ENCODE measurements around the gene ANKRD53. TPM values are rescaled to one million over a fixed set of nuclear protein-coding genes. Genes with fewer than 3 reads are reported as not detected.

Gene ANKRD53
- total RNA-seq, 2 experiments from 2014 or later: 0.21 to 0.38 TPM

DNA sequence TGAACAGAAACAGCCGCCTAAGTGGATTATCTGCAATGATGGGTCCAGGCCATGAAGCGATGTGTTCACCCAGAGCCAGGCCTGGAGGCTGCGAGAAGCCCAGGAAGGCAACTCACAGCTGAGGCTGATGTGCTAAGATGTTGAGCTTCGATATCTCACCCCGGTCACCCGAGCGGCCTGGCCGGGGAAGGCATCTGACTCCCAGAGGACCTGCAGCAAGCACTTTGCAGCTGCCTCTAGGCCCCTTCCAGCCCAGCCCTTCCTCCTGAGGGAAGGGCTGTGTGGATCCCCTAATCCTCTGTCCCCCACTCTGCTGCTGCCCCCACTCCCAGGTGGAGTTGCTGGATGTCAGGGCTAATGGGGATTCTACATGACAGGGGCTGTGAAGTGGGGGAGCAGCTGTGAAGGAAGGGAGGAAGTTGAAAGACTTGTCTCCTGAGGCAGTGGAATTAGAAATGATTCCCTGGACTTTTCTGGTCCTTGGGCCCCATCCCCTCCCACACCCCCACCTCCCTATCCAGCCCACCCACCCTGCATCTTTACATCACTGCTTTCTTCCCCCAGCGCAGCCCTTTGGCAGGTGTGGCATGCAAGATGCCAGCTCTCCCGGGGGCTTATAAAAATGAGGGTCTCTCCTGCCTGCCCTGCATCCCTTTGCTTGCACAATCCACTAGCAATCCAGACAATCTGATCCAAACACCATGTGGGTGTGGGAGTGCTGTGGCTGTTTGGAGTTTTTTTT lies 38.4 kb upstream of the ANKRD53 start:
- no peaks in the 10 kb centered on the region for H3K4me1 Mint-ChIP-seq
- no peak for DNase-seq
- H3K9me3 Mint-ChIP-seq: no peaks in the 10 kb centered on the region
- H3K4me3 Mint-ChIP-seq: no peak overlapping the region
- no peak overlapping the region for H3K27ac Mint-ChIP-seq
- H3K36me3 Mint-ChIP-seq: no peaks in the 10 kb centered on the region
- H3K27me3 Mint-ChIP-seq: peaks cover 4% of the 10 kb centered on the region

GRCh38 chr2:70941186-70941585 lies 37.2 kb upstream of the ANKRD53 start:
- no peaks in the 10 kb centered on the region for H3K4me1 Mint-ChIP-seq
- no peak for DNase-seq
- no peak overlapping the region for H3K4me3 Mint-ChIP-seq

DNA sequence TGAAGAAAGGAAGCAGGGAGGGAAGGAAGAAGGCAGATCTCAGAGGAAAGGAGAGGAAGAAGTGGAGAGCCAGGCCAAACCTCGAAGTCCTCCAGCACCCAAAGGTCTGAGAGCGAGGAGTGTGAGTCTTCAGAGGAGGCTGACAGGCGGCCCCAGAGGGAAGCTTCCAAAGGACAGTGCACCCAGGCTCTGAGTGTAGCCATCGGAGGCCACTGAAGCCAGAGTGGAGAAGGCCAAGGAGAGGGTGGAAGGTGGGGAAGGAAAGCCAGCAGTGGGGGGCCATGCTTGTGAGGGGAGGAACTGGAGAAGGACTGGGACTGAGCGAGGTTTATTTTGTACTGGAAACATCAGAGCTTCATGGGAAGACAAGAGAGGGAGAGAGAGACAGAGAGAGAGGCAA lies 36.7 kb upstream of the ANKRD53 start:
- H3K27me3 Mint-ChIP-seq: peaks cover 8% of the 10 kb centered on the region
- no peak for DNase-seq
- H3K36me3 Mint-ChIP-seq: no peaks in the 10 kb centered on the region
- H3K4me1 Mint-ChIP-seq: peaks cover under 1% of the 10 kb centered on the region
- no peak overlapping the region for H3K27ac Mint-ChIP-seq
- no peak overlapping the region for H3K4me3 Mint-ChIP-seq
- H3K9me3 Mint-ChIP-seq: no peaks in the 10 kb centered on the region

More at GRCh38 chr2:70941186-70941585, 37.2 kb upstream of the ANKRD53 start:
- Mint-ChIP-seq H3K36me3 (no peaks in the 10 kb centered on the region), H3K27me3 (peaks cover 7% of the 10 kb centered on the region), H3K27ac (no peak overlapping the region), H3K9me3 (no peaks in the 10 kb centered on the region)

- no peak for DNase-seq
- H3K36me3 Mint-ChIP-seq: no peaks in the 10 kb centered on the region
- H3K4me1 Mint-ChIP-seq: peaks cover 7% of the 10 kb centered on the region
- no peak overlapping the region for H3K4me3 Mint-ChIP-seq
- peaks cover 17% of the 10 kb centered on the region for H3K27me3 Mint-ChIP-seq
- H3K27ac Mint-ChIP-seq: no peak overlapping the region
- H3K9me3 Mint-ChIP-seq: no peaks in the 10 kb centered on the region
These were observed 35.8 kb upstream of the ANKRD53 start for GRCh38 chr2:70942396-70943204.

DNA sequence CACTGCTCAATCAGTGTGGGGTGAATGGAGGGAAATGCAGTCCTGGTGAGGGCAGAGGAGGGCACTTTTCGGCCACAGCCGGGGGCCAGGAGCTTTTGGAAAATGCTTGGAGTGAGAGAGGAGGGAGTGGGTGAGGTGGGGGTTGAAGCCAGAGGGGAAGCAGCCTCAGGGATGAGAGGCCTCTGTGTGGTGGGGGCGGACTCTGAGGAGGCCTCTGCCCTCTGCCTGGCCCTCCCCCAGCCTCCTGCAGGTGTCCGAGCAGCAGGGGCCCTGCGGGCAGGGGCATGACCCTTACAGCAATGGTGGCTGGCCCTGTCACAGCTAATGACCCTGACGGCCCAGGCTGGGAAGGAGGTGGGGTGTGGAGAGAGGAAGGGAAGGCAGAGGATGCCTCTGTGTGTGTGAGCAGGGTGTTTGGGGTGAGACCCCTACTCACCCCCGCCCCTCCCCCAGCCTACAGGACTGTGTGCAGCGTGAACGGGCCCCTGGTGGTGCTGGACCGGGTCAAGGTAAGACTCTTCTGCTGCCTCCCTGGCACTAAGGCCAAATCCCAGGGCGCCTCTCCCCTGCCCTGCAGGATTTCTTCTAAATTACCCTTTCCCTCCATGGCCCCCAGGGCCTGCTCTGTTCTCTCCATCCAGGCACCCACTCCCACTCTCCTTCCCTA lies 35.1 kb upstream of the ANKRD53 start:
- Mint-ChIP-seq H3K4me1 (peaks cover 14% of the 10 kb centered on the region), H3K9me3 (no peaks in the 10 kb centered on the region), H3K4me3 (no peak overlapping the region), H3K36me3 (no peaks in the 10 kb centered on the region), H3K27me3 (peaks cover 25% of the 10 kb centered on the region), H3K27ac (no peak overlapping the region)
- DNase-seq: no peak

- Mint-ChIP-seq H3K27ac (no peak overlapping the region), H3K4me1 (peaks cover 15% of the 10 kb centered on the region), H3K9me3 (no peaks in the 10 kb centered on the region), H3K4me3 (no peak overlapping the region), H3K36me3 (no peaks in the 10 kb centered on the region), H3K27me3 (peaks cover 22% of the 10 kb centered on the region)
- no peak for DNase-seq
These were observed 34.2 kb upstream of the ANKRD53 start for GRCh38 chr2:70944111-70944690.

- Mint-ChIP-seq H3K9me3 (no peaks in the 10 kb centered on the region), H3K27me3 (peaks cover 22% of the 10 kb centered on the region), H3K36me3 (no peaks in the 10 kb centered on the region), H3K4me3 (no peak overlapping the region), H3K4me1 (peaks cover 15% of the 10 kb centered on the region), H3K27ac (no peak overlapping the region)
- peak; percentile 44 for DNase-seq
These were observed 31.5 kb upstream of the ANKRD53 start for GRCh38 chr2:70946832-70947442.

GRCh38 chr2:70947556-70948184 lies 30.8 kb upstream of the ANKRD53 start:
- Mint-ChIP-seq H3K4me1 (peaks cover 15% of the 10 kb centered on the region), H3K27ac (no peak overlapping the region), H3K9me3 (no peaks in the 10 kb centered on the region), H3K36me3 (no peaks in the 10 kb centered on the region), H3K4me3 (peak overlapping the region; percentile 79), H3K27me3 (peaks cover 25% of the 10 kb centered on the region)
- no peak for DNase-seq

- Mint-ChIP-seq H3K27me3 (peaks cover 25% of the 10 kb centered on the region), H3K4me3 (peak overlapping the region; percentile 79), H3K9me3 (no peaks in the 10 kb centered on the region), H3K27ac (peak overlapping the region; percentile 73), H3K36me3 (no peaks in the 10 kb centered on the region), H3K4me1 (peaks cover 15% of the 10 kb centered on the region)
- DNase-seq: peak; percentile 79
These were observed 30.0 kb upstream of the ANKRD53 start for GRCh38 chr2:70948337-70949003.

DNA sequence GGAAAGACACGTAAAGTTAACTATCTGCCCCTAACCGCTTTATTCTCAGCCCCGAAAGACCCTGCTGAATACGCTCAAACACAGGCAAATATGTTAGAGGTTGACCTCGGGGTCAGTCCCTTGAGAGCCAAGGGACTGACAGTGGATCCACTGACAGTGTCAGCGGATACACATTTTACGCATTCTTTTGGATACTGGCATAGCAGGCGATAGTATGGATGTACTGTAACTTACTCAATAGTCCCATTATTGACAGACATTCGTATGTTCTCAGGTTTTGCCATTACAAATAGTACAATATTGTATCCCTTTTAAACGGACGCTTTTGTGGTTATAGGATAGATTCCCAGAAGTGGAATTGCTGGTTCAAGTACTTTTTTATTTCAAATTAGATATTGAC lies 29.3 kb upstream of the ANKRD53 start:
- H3K9me3 Mint-ChIP-seq: no peaks in the 10 kb centered on the region
- DNase-seq: no peak
- peaks cover 25% of the 10 kb centered on the region for H3K27me3 Mint-ChIP-seq
- H3K4me1 Mint-ChIP-seq: peaks cover 15% of the 10 kb centered on the region
- H3K4me3 Mint-ChIP-seq: no peak overlapping the region
- no peak overlapping the region for H3K27ac Mint-ChIP-seq
- no peaks in the 10 kb centered on the region for H3K36me3 Mint-ChIP-seq

- no peak for DNase-seq
- Mint-ChIP-seq H3K36me3 (no peaks in the 10 kb centered on the region), H3K4me1 (peaks cover 6% of the 10 kb centered on the region), H3K4me3 (no peak overlapping the region), H3K27me3 (peaks cover 28% of the 10 kb centered on the region), H3K27ac (no peak overlapping the region), H3K9me3 (no peaks in the 10 kb centered on the region)
These were observed 23.5 kb upstream of the ANKRD53 start for GRCh38 chr2:70954886-70955285.

DNA sequence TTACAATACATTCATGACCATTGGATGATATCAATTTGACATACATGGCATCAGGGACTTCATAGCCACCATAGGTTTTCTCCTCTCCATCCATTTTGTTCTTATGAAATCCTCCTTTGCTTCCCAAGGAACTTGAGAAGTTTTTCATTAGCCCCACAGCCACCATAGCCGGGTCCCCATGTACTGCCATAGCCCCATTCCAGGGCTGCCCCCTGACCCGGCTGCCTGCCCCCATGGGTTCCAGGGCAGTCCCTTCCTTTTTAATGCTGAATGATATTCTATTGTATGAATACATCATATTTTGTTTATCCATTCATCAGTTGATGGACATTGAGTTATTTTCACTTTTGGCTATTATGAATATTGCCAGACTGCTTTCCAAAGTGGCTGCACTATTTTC lies 22.3 kb upstream of the ANKRD53 start:
- Mint-ChIP-seq H3K27me3 (peaks cover 32% of the 10 kb centered on the region), H3K9me3 (no peaks in the 10 kb centered on the region), H3K4me3 (no peak overlapping the region), H3K27ac (no peak overlapping the region), H3K4me1 (peaks cover 6% of the 10 kb centered on the region), H3K36me3 (no peaks in the 10 kb centered on the region)
- no peak for DNase-seq

GRCh38 chr2:70957798-70958197 lies 20.6 kb upstream of the ANKRD53 start:
- DNase-seq: no peak
- no peaks in the 10 kb centered on the region for H3K36me3 Mint-ChIP-seq
- H3K4me3 Mint-ChIP-seq: no peak overlapping the region
- peaks cover 6% of the 10 kb centered on the region for H3K4me1 Mint-ChIP-seq
- peaks cover 41% of the 10 kb centered on the region for H3K27me3 Mint-ChIP-seq
- H3K9me3 Mint-ChIP-seq: no peaks in the 10 kb centered on the region
- H3K27ac Mint-ChIP-seq: no peak overlapping the region

DNA sequence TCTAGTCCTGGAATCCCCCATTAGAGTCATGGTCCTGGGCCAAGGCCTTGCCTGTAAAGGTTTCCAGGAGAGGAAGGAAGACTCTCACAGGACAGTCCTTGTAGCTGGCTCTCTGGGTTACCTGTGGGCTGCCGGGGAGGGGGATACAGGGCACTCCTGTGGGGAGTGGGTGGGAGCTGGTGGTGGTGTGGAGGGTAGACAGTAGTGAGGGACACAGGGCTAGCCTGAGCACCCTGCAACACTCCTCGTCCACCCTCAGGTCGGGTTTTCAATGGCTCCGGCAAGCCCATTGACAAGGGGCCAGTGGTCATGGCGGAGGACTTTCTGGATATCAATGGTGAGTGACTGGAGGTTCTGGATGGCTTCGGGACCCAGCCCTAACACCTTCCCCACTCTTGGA lies 19.7 kb upstream of the ANKRD53 start:
- H3K36me3 Mint-ChIP-seq: no peaks in the 10 kb centered on the region
- no peak overlapping the region for H3K27ac Mint-ChIP-seq
- peaks cover 50% of the 10 kb centered on the region for H3K27me3 Mint-ChIP-seq
- DNase-seq: no peak
- H3K9me3 Mint-ChIP-seq: no peaks in the 10 kb centered on the region
- peaks cover 6% of the 10 kb centered on the region for H3K4me1 Mint-ChIP-seq
- H3K4me3 Mint-ChIP-seq: no peak overlapping the region

All from activated naive CD8-positive, alpha-beta T cell treated with anti-CD3 and anti-CD28 coated beads for 36 hours (primary cell).